CD4-positive, alpha-beta memory T cell (primary cell): ENCODE measurements around the gene AMOTL2. TPM values are rescaled to one million over a fixed set of nuclear protein-coding genes. Genes with fewer than 3 reads are reported as not detected.

Experiments
- CTCF ChIA-PET: fragments of 350-600 bp; sonication (Branson Sonifier 250); formaldehyde crosslinking; loops from one replicate; lab custom pipeline; 2021; ENCODE audit warnings: inconsistent platforms; ENCODE audit not compliant: partially characterized antibody; lab: Charles Lee
- POLR2A ChIA-PET: fragments of 350-600 bp; sonication (Branson Sonifier 250); formaldehyde crosslinking; loops from one replicate; lab custom pipeline; 2021; ENCODE audit not compliant: partially characterized antibody; lab: Charles Lee
- DNase-seq, 5 donors: peaks; one replicate each; pipeline versions ENCODE4 v3.0.0 to v3.0.0-alpha.2; 2020 to 2022; ENCODE audit warnings: mixed read lengths in 1 of 5
- H3K27ac ChIP-seq: one replicate; pipeline ENCODE4 v1.7.0; 2013; ENCODE audit warnings: low read depth, low read length
- H3K27me3 ChIP-seq: 2 replicates; pipeline ENCODE4 v1.7.0; 2013; ENCODE audit warnings: mild to moderate bottlenecking, low read length, moderate library complexity; ENCODE audit not compliant: insufficient read depth
- H3K36me3 ChIP-seq: 2 replicates; pipeline ENCODE4 v1.7.0; 2013; ENCODE audit warnings: mild to moderate bottlenecking, low read length, moderate library complexity; ENCODE audit not compliant: insufficient read depth
- H3K4me1 ChIP-seq: 2 replicates; pipeline ENCODE4 v1.7.0; 2013; ENCODE audit warnings: mild to moderate bottlenecking, low read length, moderate library complexity; ENCODE audit not compliant: insufficient read depth
- H3K4me3 ChIP-seq, 2 donors: one replicate each; pipeline ENCODE4 v1.7.0; 2013; ENCODE audit warnings: low read length in 2 of 2, mild to moderate bottlenecking in 1 of 2
- H3K9me3 ChIP-seq, 2 donors: one replicate each; pipeline ENCODE4 v1.7.0; 2013; ENCODE audit warnings: low read length in 2 of 2, control low read depth in 1 of 2; ENCODE audit not compliant: control insufficient read depth in 1 of 2
- H3K27ac Mint-ChIP-seq, 7 donors: one replicate each; pipeline ENCODE4 v1.8.0; 2020 to 2021; ENCODE audit warnings: mixed read lengths in 7 of 7, mild to moderate bottlenecking in 6 of 7, inconsistent platforms in 3 of 7, moderate library complexity in 3 of 7
- H3K27me3 Mint-ChIP-seq, 2 donors: one replicate each; pipeline ENCODE4 v1.8.0; 2020 to 2021; ENCODE audit warnings: mixed read lengths in 2 of 2
- H3K36me3 Mint-ChIP-seq, 2 donors: one replicate each; pipeline ENCODE4 v1.8.0; 2020 to 2021; ENCODE audit warnings: mixed read lengths in 2 of 2, inconsistent platforms in 1 of 2, mild to moderate bottlenecking in 1 of 2
- H3K4me1 Mint-ChIP-seq, 4 donors: one replicate each; pipeline ENCODE4 v1.8.0; 2020 to 2021; ENCODE audit warnings: mixed read lengths in 4 of 4, mild to moderate bottlenecking in 1 of 4
- H3K4me3 Mint-ChIP-seq, 8 donors: one replicate each; pipeline ENCODE4 v1.8.0; 2020 to 2021; ENCODE audit warnings: mixed read lengths in 8 of 8, mild to moderate bottlenecking in 7 of 8, moderate library complexity in 6 of 8, inconsistent platforms in 3 of 8
- H3K9me3 Mint-ChIP-seq, 8 donors: one replicate each; pipeline ENCODE4 v1.8.0; 2020 to 2021; ENCODE audit warnings: mixed read lengths in 8 of 8, mild to moderate bottlenecking in 5 of 8, inconsistent platforms in 3 of 8, moderate library complexity in 1 of 8
- intact Hi-C: fragments of 100-400 bp; cut with micrococcal nuclease; formaldehyde crosslinking; loops from one replicate; pipeline ENCODE4 v1.15.1; 2023
- polyA plus RNA-seq, 2 donors: library from polyadenylated mRNA; unstranded; fragments of 300-500 nt; fragmentation: Illumina TruSeq; gene quantifications; one replicate each; pipeline ENCODE4 v1.2.3, GENCODE V29; 2021
- total RNA-seq, 2 experiments: library from RNA; stranded (reverse); gene quantifications; one replicate each; pipeline ENCODE4 v1.2.3, GENCODE V29; 2021

AMOTL2 gene
- total and polyA plus RNA-seq, 4 experiments from 2014 or later, result 0.23 to 0.48 TPM; not detected in 2

GRCh38 chr3:134406331-134407238 is 32.3 kb upstream of the AMOTL2 start:
- Histone ChIP-seq H3K4me1 (no peaks in the 10 kb centered on the region), H3K36me3 (no peaks in the 10 kb centered on the region), H3K27ac (no peak overlapping the region), H3K27me3 (peaks cover 16% of the 10 kb centered on the region), H3K9me3 (no peaks in the 10 kb centered on the region), H3K4me3 (no peak overlapping the region)
- Mint-ChIP-seq H3K36me3 (peaks cover 0 to 2% of the 10 kb centered on the region in 2 donors), H3K4me1 (peaks cover 0 to 6% (median 2%) of the 10 kb centered on the region in 4 donors), H3K27ac (no peak overlapping the region), H3K27me3 (peaks cover 53 to 66% of the 10 kb centered on the region in 2 donors), H3K4me3 (peak overlapping the region in 6 of 8 donors; percentile 7 to 56 (median 30)), H3K9me3 (peaks cover 3 to 18% (median 12%) of the 10 kb centered on the region in 8 donors)
- ChIA-PET CTCF (no interaction called here), POLR2A (no interaction called here)
- intact Hi-C loops, result no loop called here
- no peak for DNase-seq

GRCh38 chr3:134404366-134404885 is 30.2 kb upstream of the AMOTL2 start:
- Histone ChIP-seq H3K4me3 (no peak overlapping the region), H3K27ac (no peak overlapping the region), H3K9me3 (no peaks in the 10 kb centered on the region), H3K4me1 (no peaks in the 10 kb centered on the region), H3K36me3 (no peaks in the 10 kb centered on the region), H3K27me3 (peaks cover 16% of the 10 kb centered on the region)
- CTCF ChIA-PET, result no interaction called here
- POLR2A ChIA-PET, result no interaction called here
- Mint-ChIP-seq H3K36me3 (peaks cover 0 to 2% of the 10 kb centered on the region in 2 donors), H3K9me3 (peaks cover 3 to 20% (median 15%) of the 10 kb centered on the region in 8 donors), H3K27me3 (peaks cover 57 to 71% of the 10 kb centered on the region in 2 donors), H3K4me3 (no peak overlapping the region), H3K4me1 (peaks cover 0 to 6% (median 2%) of the 10 kb centered on the region in 4 donors), H3K27ac (no peak overlapping the region)
- DNase-seq, result no peak
- intact Hi-C loops, result no loop called here

GRCh38 chr3:134397755-134398154 is 23.5 kb upstream of the AMOTL2 start:
- H3K4me1 ChIP-seq, result no peaks in the 10 kb centered on the region
- H3K27me3 ChIP-seq, result peaks cover 8% of the 10 kb centered on the region
- H3K4me3 Mint-ChIP-seq, result no peak overlapping the region
- H3K9me3 Mint-ChIP-seq, result peaks cover 3 to 14% (median 11%) of the 10 kb centered on the region in 8 donors
- no peak for DNase-seq
- no peaks in the 10 kb centered on the region for H3K36me3 ChIP-seq
- no peak overlapping the region for H3K27ac Mint-ChIP-seq
- H3K27me3 Mint-ChIP-seq, result peaks cover 38 to 39% of the 10 kb centered on the region in 2 donors
- H3K4me1 Mint-ChIP-seq, result no peaks in the 10 kb centered on the region
- H3K9me3 ChIP-seq, result no peaks in the 10 kb centered on the region
- no peak overlapping the region for H3K4me3 ChIP-seq
- H3K36me3 Mint-ChIP-seq, result peaks cover 0 to 2% of the 10 kb centered on the region in 2 donors
- ChIA-PET POLR2A (no interaction called here), CTCF (no interaction called here)
- no peak overlapping the region for H3K27ac ChIP-seq
- intact Hi-C loops, result no loop called here

GRCh38 chr3:134395103-134395502 is 20.9 kb upstream of the AMOTL2 start:
- H3K36me3 ChIP-seq, result no peaks in the 10 kb centered on the region
- Mint-ChIP-seq H3K27me3 (peaks cover 28 to 33% of the 10 kb centered on the region in 2 donors), H3K27ac (no peak overlapping the region), H3K4me3 (no peak overlapping the region), H3K36me3 (no peaks in the 10 kb centered on the region), H3K4me1 (no peaks in the 10 kb centered on the region), H3K9me3 (peaks cover 0 to 2% (median 0%) of the 10 kb centered on the region in 8 donors)
- CTCF ChIA-PET, result no interaction called here
- POLR2A ChIA-PET, result no interaction called here
- no peaks in the 10 kb centered on the region for H3K4me1 ChIP-seq
- H3K27me3 ChIP-seq, result peaks cover 8% of the 10 kb centered on the region
- no peak overlapping the region for H3K27ac ChIP-seq
- intact Hi-C loops, result no loop called here
- no peaks in the 10 kb centered on the region for H3K9me3 ChIP-seq
- DNase-seq, result no peak
- H3K4me3 ChIP-seq, result no peak overlapping the region

GRCh38 chr3:134394380-134394779 is 20.1 kb upstream of the AMOTL2 start:
- Mint-ChIP-seq H3K36me3 (no peaks in the 10 kb centered on the region), H3K4me1 (no peaks in the 10 kb centered on the region), H3K4me3 (no peak overlapping the region), H3K27me3 (peaks cover 26 to 30% of the 10 kb centered on the region in 2 donors), H3K27ac (no peak overlapping the region), H3K9me3 (no peaks in the 10 kb centered on the region)
- Histone ChIP-seq H3K4me1 (no peaks in the 10 kb centered on the region), H3K27me3 (peaks cover 8% of the 10 kb centered on the region), H3K27ac (no peak overlapping the region), H3K9me3 (no peaks in the 10 kb centered on the region), H3K4me3 (no peak overlapping the region), H3K36me3 (no peaks in the 10 kb centered on the region)
- POLR2A ChIA-PET, result no interaction called here
- CTCF ChIA-PET, result no interaction called here
- no peak for DNase-seq
- intact Hi-C loops, result no loop called here

GRCh38 chr3:134393074-134393473 is 18.8 kb upstream of the AMOTL2 start:
- no peaks in the 10 kb centered on the region for H3K4me1 Mint-ChIP-seq
- DNase-seq, result no peak
- Histone ChIP-seq H3K36me3 (no peaks in the 10 kb centered on the region), H3K4me3 (no peak overlapping the region), H3K27ac (no peak overlapping the region), H3K9me3 (no peaks in the 10 kb centered on the region), H3K27me3 (peaks cover 8% of the 10 kb centered on the region), H3K4me1 (no peaks in the 10 kb centered on the region)
- CTCF ChIA-PET, result no interaction called here
- intact Hi-C loops, result no loop called here
- no peak overlapping the region for H3K27ac Mint-ChIP-seq
- H3K4me3 Mint-ChIP-seq, result no peak overlapping the region
- no peaks in the 10 kb centered on the region for H3K36me3 Mint-ChIP-seq
- POLR2A ChIA-PET, result no interaction called here
- H3K27me3 Mint-ChIP-seq, result peaks cover 28 to 35% of the 10 kb centered on the region in 2 donors
- H3K9me3 Mint-ChIP-seq, result no peaks in the 10 kb centered on the region

GRCh38 chr3:134392336-134392983 is 18.2 kb upstream of the AMOTL2 start:
- H3K36me3 ChIP-seq, result no peaks in the 10 kb centered on the region
- no peaks in the 10 kb centered on the region for H3K4me1 Mint-ChIP-seq
- no peak overlapping the region for H3K27ac Mint-ChIP-seq
- ChIA-PET POLR2A (no interaction called here), CTCF (no interaction called here)
- intact Hi-C loops, result no loop called here
- no peaks in the 10 kb centered on the region for H3K9me3 Mint-ChIP-seq
- no peak for DNase-seq
- H3K27me3 Mint-ChIP-seq, result peaks cover 28 to 31% of the 10 kb centered on the region in 2 donors
- peaks cover 8% of the 10 kb centered on the region for H3K27me3 ChIP-seq
- no peaks in the 10 kb centered on the region for H3K4me1 ChIP-seq
- H3K4me3 Mint-ChIP-seq, result no peak overlapping the region
- H3K4me3 ChIP-seq, result no peak overlapping the region
- H3K27ac ChIP-seq, result no peak overlapping the region
- no peaks in the 10 kb centered on the region for H3K36me3 Mint-ChIP-seq
- no peaks in the 10 kb centered on the region for H3K9me3 ChIP-seq
